ENCODE results near the gene ZBTB12.

DNA sequence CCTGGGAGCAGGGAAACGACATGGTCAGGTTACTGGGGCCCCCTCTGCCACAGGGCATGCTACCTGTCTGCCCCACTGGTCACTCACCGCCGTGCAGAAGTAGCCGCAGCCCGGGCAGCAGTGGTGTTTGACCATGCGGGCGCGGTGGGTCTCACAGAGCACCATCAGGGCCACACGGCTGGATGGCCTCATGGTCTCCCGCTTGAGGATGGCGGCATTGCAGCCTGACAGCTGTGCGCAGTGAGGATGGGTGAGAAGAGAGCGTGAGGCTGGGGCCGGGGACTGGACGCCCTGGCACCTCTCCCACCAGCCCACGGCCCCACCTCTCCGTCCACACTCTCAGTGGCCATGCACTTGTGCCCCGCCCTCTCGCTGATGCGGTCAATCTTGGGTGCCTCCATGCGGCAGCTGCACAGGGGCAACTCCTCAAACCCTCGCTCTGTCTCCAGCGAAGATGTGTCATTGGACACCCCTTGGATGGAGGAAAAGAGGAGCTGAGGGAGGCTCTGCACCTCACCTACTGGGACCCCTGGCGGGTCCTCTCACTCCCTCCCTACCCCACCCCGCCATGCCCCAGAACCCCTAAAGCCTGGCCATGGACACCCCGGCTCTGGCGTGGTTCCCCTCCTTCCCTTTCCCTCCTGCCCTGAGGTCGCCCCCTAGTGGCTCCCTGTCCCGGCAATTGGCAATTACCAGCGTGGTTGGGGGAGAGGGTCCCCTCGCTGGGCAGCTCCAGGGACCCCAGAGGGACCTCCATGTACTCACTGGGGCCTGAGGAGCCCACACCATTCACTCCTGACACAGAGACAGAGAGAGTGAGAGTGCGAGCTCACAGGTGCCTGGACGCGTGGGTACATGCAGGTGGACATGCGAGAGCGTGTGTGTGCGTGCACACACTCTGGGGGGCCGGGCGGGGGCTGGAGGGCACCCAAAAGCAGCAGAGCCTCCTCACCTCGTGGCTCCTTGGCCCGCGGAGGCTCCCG, 13.3 kb downstream of the ZBTB12 start:
- TF ChIP-seq, protein P1, sequence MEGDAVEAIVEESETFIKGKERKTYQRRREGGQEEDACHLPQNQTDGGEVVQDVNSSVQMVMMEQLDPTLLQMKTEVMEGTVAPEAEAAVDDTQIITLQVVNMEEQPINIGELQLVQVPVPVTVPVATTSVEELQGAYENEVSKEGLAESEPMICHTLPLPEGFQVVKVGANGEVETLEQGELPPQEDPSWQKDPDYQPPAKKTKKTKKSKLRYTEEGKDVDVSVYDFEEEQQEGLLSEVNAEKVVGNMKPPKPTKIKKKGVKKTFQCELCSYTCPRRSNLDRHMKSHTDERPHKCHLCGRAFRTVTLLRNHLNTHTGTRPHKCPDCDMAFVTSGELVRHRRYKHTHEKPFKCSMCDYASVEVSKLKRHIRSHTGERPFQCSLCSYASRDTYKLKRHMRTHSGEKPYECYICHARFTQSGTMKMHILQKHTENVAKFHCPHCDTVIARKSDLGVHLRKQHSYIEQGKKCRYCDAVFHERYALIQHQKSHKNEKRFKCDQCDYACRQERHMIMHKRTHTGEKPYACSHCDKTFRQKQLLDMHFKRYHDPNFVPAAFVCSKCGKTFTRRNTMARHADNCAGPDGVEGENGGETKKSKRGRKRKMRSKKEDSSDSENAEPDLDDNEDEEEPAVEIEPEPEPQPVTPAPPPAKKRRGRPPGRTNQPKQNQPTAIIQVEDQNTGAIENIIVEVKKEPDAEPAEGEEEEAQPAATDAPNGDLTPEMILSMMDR (IDR thresholded peaks at IDR 0.05), result peak in 4 of 6 experiments; percentile 45 to 72 (median 58)
- TF ChIP-seq POLR2A (IDR thresholded peaks at IDR 0.05), result no peak

Data from esophagus squamous epithelium (tissue), 4 donors.